OCI-LY7 (cell line): ENCODE data around the gene BTD.

Experiments used
- CTCF ChIP-seq: fragments of 200-600 bp; sonication (generic); conservative IDR thresholded peaks from 2 replicates; pipeline ENCODE4 v1.5.1; 2014; ENCODE audit warnings: mild to moderate bottlenecking, antibody characterized with exemption, low read length, moderate library complexity, mixed read lengths
- EZH2phosphoT487 ChIP-seq: fragments of 200-600 bp; sonication (generic); IDR thresholded peaks from 2 replicates; pipeline ENCODE4 v1.6.1; 2018; ENCODE audit warnings: low read depth, borderline replicate concordance, mild to moderate bottlenecking, mixed run types, antibody characterized with exemption, low read length, moderate library complexity, mixed read lengths

GRCh38 chr3:15576475-15576874, 25.1 kb upstream of the BTD start:
- TF ChIP-seq CTCF (no peak), EZH2phosphoT487 (no peak)
